MM.1S (cell line): ENCODE data around the gene ZNF154.

ENCODE experiments used
- DNase-seq: peaks from one replicate; pipeline ENCODE4 v3.0.0-alpha.2; 2015
- H2AFZ ChIP-seq: fragments of 300-600 bp; sonication (generic); 2 replicates; pipeline ENCODE4 v1.6.0; 2016; ENCODE audit warnings: antibody characterized with exemption, low read length
- H3F3A ChIP-seq: fragments of 300-600 bp; sonication (generic); 2 replicates; pipeline ENCODE4 v1.6.1; 2016; ENCODE audit warnings: mild to moderate bottlenecking, antibody characterized with exemption, low read length, moderate library complexity, mixed read lengths; ENCODE audit not compliant: insufficient read depth
- H3K27ac ChIP-seq: fragments of 300-600 bp; sonication (generic); 2 replicates; pipeline ENCODE4 v1.5.1; 2016; ENCODE audit warnings: mild to moderate bottlenecking, low read length
- H3K27me3 ChIP-seq: fragments of 300-600 bp; sonication (generic); replicated peaks from 2 replicates; pipeline ENCODE4 v1.6.0; 2016; ENCODE audit warnings: low read length; ENCODE audit not compliant: insufficient read depth
- H3K36me3 ChIP-seq: fragments of 300-600 bp; sonication (generic); replicated peaks from 2 replicates; pipeline ENCODE4 v1.6.1; 2016; ENCODE audit warnings: mild to moderate bottlenecking, low read length, mixed read lengths; ENCODE audit not compliant: insufficient read depth
- H3K4me1 ChIP-seq: fragments of 300-600 bp; sonication (generic); 2 replicates; pipeline ENCODE4 v1.6.1; 2016; ENCODE audit warnings: low read length, mixed read lengths
- H3K4me2 ChIP-seq: fragments of 300-600 bp; sonication (generic); 2 replicates; pipeline ENCODE4 v1.6.0; 2016; ENCODE audit warnings: low read depth, low read length
- H3K4me3 ChIP-seq: fragments of 300-600 bp; sonication (generic); 2 replicates; pipeline ENCODE4 v1.5.1; 2016; ENCODE audit warnings: low read length, mixed read lengths
- H3K79me2 ChIP-seq: fragments of 300-600 bp; sonication (generic); 2 replicates; pipeline ENCODE4 v1.6.1; 2016; ENCODE audit warnings: mixed run types, low read length, mixed read lengths
- H3K9ac ChIP-seq: fragments of 300-600 bp; sonication (generic); 2 replicates; pipeline ENCODE4 v1.6.1; 2016; ENCODE audit warnings: low read length, mixed read lengths
- H3K9me2 ChIP-seq: fragments of 300-600 bp; sonication (generic); replicated peaks from 2 replicates; pipeline ENCODE4 v1.6.1; 2016; ENCODE audit warnings: mild to moderate bottlenecking, low read length, mixed read lengths; ENCODE audit not compliant: insufficient read depth
- H3K9me3 ChIP-seq: fragments of 300-600 bp; sonication (generic); replicated peaks from 2 replicates; pipeline ENCODE4 v1.6.1; 2016; ENCODE audit warnings: mild to moderate bottlenecking, low read length, mixed read lengths; ENCODE audit not compliant: insufficient read depth
- H4K20me1 ChIP-seq: fragments of 300-600 bp; sonication (generic); 2 replicates; pipeline ENCODE4 v1.6.1; 2016; ENCODE audit warnings: mild to moderate bottlenecking, low read length, moderate library complexity, mixed read lengths; ENCODE audit not compliant: insufficient read depth
- EZH2 ChIP-seq: fragments of 300-600 bp; sonication (generic); optimal IDR thresholded peaks from 2 replicates; pipeline ENCODE3; 2017; ENCODE audit warnings: low read depth, mild to moderate bottlenecking, antibody characterized with exemption, low read length, mixed read lengths
- EZH2phosphoT487 ChIP-seq: fragments of 300-600 bp; sonication (generic); IDR thresholded peaks from 2 replicates; pipeline ENCODE4 v1.6.1; 2018; ENCODE audit warnings: antibody characterized with exemption, low read length
- TF ChIP-seq, protein P1 (sequence below): fragments of 300-600 bp; sonication (generic); IDR thresholded peaks from 2 replicates; pipeline ENCODE4 v1.5.1; 2016; ENCODE audit warnings: antibody characterized with exemption, low read length, mixed read lengths

The ZNF154 gene

GRCh38 chr19:57665261-57665806 lies 43.7 kb downstream of the ZNF154 start:
- Histone ChIP-seq H3K4me1 (no peaks in the 10 kb centered on the region), H3K36me3 (no peaks in the 10 kb centered on the region), H3K4me2 (no peak overlapping the region), H3K9ac (no peak overlapping the region), H3K9me3 (no peaks in the 10 kb centered on the region), H3K4me3 (no peak overlapping the region), H3F3A (no peaks in the 10 kb centered on the region), H3K27me3 (no peaks in the 10 kb centered on the region), H3K9me2 (no peaks in the 10 kb centered on the region), H3K27ac (no peak overlapping the region), H2AFZ (no peak overlapping the region), H4K20me1 (no peaks in the 10 kb centered on the region), H3K79me2 (no peaks in the 10 kb centered on the region)
- no peak for DNase-seq
- TF ChIP-seq, protein P1, sequence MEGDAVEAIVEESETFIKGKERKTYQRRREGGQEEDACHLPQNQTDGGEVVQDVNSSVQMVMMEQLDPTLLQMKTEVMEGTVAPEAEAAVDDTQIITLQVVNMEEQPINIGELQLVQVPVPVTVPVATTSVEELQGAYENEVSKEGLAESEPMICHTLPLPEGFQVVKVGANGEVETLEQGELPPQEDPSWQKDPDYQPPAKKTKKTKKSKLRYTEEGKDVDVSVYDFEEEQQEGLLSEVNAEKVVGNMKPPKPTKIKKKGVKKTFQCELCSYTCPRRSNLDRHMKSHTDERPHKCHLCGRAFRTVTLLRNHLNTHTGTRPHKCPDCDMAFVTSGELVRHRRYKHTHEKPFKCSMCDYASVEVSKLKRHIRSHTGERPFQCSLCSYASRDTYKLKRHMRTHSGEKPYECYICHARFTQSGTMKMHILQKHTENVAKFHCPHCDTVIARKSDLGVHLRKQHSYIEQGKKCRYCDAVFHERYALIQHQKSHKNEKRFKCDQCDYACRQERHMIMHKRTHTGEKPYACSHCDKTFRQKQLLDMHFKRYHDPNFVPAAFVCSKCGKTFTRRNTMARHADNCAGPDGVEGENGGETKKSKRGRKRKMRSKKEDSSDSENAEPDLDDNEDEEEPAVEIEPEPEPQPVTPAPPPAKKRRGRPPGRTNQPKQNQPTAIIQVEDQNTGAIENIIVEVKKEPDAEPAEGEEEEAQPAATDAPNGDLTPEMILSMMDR, result no peak
- TF ChIP-seq EZH2phosphoT487 (no peak), EZH2 (no peak)

DNA sequence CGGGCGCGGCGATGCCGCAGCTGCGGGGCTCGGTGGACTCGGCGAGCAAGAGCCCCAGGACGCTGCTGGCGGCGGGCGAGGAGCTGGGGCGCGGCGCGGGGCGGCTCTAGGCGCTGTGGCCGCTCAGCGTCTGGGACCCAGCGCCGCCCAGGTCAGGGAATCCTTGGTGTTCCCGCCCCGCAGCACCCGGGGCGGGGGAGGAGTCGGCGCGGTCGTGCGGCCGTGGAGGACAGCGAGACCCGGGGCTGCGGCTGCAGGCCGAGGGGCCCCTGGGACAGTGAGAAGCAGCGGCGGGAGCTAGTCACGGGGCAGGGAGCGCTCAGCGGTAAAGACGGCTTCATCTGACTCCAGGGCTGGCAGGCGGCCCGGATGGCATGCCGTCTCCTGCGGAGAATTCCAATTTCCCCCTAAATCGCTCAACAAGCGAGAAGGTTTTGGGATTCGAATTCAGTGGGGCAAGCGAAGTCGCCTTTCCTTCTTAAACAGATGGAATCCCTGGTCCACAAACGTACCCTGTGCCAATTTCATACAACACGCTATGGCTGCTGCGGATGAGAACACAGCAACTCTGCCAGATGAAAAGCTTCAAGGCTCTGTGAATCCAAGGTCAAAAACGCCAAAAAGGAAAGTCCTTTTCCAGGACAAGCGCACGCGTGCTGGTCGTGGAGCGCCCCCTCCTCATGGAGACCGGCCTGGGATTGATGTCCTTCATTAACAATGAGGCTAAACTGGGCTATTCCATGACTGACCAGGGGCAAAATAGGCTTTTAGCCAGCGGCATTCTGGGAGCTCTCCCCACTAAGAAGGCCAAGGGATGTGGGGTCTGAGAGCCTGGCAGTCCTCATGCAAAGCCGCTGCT lies 44.5 kb downstream of the ZNF154 start:
- no peak for DNase-seq
- TF ChIP-seq EZH2phosphoT487 (no peak), EZH2 (no peak)
- TF ChIP-seq, protein P1, result no peak

DNA sequence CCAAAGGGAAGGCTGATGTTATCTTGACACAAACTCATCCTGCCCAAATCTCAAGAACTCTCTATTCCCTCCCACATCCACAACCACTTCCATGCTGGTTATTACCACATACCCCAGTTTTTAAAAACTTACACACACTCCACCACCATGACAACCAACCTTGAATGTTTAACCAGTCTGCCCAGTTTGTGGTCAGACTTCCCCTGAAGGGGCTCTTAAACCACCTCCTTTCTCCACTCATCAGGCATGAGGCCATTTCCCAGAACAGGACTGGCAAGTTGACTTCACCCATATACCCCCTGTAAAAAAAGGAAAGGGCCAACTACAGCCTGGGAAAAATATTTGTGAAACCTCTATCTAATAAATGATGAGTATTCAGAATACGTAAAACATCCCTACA lies 52.7 kb downstream of the ZNF154 start:
- Histone ChIP-seq H3K4me1 (no peaks in the 10 kb centered on the region), H3K4me2 (no peak overlapping the region), H4K20me1 (no peaks in the 10 kb centered on the region), H3K9me2 (no peaks in the 10 kb centered on the region), H3K9me3 (no peaks in the 10 kb centered on the region), H3F3A (no peaks in the 10 kb centered on the region), H3K9ac (no peak overlapping the region), H3K27ac (no peak overlapping the region), H3K4me3 (no peak overlapping the region), H3K36me3 (no peaks in the 10 kb centered on the region), H2AFZ (no peak overlapping the region), H3K27me3 (no peaks in the 10 kb centered on the region), H3K79me2 (no peaks in the 10 kb centered on the region)
- DNase-seq, result no peak
- TF ChIP-seq, protein P1, result no peak
- TF ChIP-seq EZH2, result no peak
- no peak for TF ChIP-seq EZH2phosphoT487

More for the DNA sequence above, 44.5 kb downstream of the ZNF154 start:
- H3K79me2 ChIP-seq, result no peaks in the 10 kb centered on the region
- H3K9me3 ChIP-seq, result no peaks in the 10 kb centered on the region
- no peak overlapping the region for H3K9ac ChIP-seq
- H3K27ac ChIP-seq, result no peak overlapping the region
- H4K20me1 ChIP-seq, result no peaks in the 10 kb centered on the region
- H2AFZ ChIP-seq, result no peak overlapping the region
- H3K4me3 ChIP-seq, result no peak overlapping the region
- H3K9me2 ChIP-seq, result no peaks in the 10 kb centered on the region
- no peaks in the 10 kb centered on the region for H3K4me1 ChIP-seq
- no peaks in the 10 kb centered on the region for H3K27me3 ChIP-seq
- H3K36me3 ChIP-seq, result no peaks in the 10 kb centered on the region
- no peak overlapping the region for H3K4me2 ChIP-seq
- H3F3A ChIP-seq, result no peaks in the 10 kb centered on the region
